Fibroblast of skin of abdomen (primary cell): ENCODE results near the gene MTHFS.
A peak's percentile ranks its signal among the peaks of the same experiment; 100 is the strongest.
"Not testable (repeated sequence)": the region's sequence is repeated elsewhere in the genome, so short reads cannot be mapped to it uniquely, and the experiment has no call there.

Experiments
- DNase-seq: peaks from one replicate; pipeline ENCODE4 v3.0.0-alpha.2; 2013

The MTHFS gene

GRCh38 chr15:79915776-79916501 lies 19.1 kb upstream of the MTHFS start:
- not testable (repeated sequence) for DNase-seq

DNA sequence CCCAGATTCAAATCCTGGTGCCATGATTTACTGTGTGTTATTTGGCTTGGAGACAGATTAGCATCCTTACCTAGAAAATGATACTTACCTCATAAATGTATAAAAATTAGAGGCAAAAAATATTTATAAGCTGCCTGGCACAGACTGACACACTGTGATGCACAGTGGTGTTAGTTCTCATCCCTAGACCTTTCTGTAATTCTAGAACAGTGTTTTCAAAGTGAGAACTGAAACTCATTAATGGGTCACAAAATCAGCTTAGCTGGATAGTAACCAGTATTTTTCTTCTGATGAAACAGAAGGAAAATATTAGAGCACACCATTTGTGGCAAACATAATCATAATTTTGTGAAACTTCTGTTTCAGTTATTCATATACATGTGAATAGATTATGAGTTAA lies 17.9 kb upstream of the MTHFS start:
- no peak for DNase-seq

DNA sequence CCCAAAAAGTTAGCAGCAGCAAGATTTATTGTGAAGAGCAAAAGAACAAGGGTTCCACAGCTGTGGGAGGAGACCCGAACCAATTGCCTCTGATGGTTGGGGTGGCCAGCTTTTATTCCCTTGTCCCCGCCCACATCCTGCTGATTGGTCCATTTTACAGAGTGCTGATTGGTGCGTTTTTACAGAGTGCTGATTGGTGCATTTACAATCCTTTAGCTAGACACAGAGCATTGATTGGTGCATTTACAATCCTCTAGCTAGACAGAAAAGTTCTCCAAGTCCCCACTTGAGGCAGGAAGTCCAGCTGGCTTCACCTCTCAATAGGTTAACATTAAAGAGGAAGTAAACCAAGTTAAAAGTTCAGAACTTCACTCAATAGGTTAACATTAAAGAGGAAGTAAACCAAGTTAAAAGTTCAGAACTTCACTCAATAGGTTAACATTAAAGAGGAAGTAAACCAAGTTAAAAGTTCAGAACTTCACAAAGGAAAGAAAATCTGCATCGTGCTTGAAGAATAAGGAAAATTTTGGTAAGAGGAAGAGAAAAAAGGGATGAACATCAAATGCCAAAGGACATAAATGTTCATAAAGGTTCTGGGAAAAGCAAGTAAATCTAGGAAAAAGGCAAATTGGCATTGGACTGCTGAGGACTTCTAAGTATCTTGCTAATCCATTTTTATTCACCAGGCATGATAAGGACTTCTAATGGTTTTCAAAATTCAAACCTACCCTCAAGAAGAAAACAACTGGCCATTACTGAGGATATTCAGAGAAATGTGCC lies 12.9 kb upstream of the MTHFS start:
- DNase-seq, result not testable (repeated sequence)

DNA sequence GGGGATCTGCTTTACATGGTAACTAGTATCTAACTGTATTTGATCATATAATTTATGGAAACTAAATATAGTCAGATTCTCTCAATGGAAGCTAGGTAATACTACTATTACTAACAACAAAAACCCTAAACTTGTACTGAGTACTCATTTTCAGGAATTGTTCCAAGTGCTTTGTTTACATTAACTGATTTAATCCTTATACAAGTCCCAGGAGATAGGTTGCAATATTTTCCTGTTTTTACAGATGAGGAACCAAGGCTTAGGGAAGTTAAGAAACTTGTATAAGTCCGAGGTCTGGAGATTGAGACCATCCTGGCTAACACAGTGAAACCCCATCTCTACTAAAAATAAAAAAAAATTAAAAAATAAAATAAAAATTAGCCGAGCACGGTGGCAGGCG lies 7.5 kb upstream of the MTHFS start:
- DNase-seq, result no peak

DNA sequence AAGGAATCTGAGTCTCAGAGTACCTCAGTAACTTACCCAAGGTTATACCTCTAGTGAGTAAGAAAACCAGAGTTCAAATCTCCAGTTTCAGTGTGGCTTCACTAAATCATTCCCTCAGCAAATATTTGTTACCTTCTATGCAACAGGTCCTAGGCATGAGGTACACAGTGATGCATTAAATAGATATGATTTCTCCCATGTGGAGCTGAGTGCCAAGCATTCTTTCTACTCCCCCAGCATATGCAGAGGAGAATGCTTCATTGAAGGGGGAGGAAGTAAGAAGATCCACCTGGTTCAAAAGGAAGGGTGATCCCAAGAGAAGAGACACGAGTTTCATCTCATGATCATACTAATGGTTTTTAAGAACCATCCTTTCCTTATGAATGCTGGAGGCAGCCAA lies 6.8 kb upstream of the MTHFS start:
- no peak for DNase-seq

- DNase-seq, result no peak
Observed at GRCh38 chr15:79903144-79903543, 6.3 kb upstream of the MTHFS start.

DNA sequence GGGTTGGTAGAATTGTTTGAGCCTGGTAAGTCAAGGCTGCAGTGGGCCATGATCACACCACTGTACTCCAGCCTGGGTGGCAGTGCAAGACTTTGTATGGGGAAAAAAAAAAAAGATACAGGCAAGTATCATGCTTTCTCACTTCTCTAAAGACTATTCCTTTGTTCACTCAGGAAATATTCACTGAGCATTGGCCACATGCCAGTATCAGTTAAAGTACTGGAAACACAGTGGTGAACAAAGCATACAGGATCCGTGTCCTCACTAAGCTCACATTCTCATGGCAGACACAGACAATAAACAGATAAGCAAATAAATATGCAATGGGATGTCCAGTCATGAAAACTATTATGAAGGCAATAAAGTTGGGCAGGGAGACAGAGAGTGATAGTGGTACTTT lies 5.1 kb upstream of the MTHFS start:
- DNase-seq, result no peak

DNA sequence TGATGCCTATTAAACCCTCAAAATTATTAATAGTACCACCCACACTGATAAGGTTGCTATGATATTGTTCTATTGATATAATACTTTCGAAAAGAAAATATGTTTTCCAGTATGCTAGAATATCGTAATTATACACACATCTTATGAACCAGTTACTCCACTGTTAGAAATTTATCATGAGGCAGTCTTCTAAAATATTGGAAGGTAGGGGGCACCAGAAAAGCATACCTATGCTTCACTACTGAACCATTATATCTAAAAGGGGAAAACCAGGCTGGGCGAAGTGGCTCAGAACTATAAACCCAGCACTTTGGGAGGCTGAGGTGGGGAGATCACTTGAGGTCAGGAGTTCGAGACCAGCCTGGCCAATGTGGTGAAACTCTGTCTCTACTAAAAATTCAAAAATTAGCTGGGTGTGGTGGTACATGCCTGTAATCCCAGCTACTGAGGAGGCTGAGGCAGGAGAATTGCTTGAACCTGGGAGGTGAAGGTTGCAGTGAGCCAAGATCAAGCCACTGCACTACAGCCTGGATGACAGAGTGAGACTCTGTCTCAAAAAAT lies 4.1 kb upstream of the MTHFS start:
- DNase-seq, result not testable (repeated sequence)

GRCh38 chr15:79900087-79900486 lies 3.3 kb upstream of the MTHFS start:
- DNase-seq, result no peak

- not testable (repeated sequence) for DNase-seq
Observed at GRCh38 chr15:79898786-79899185, 2.0 kb upstream of the MTHFS start.

DNA sequence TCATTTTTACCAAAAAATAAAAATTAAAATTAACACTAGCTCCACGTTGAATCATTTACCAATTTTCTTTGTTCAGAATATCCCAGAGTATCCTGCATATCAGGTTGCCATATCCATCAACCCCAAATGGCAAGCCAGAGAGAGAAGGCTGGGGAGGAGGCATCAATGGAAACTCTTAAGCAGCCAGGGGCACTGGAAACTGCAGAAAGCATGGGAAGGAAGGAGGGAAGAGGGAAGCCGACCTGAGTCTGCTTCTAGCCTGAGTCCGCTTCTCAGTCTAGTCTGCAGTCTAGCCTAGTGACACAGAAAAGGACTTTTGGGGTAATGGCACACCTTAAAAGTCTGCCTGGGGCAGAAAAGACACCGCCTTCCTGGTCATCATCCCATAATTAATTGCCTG lies 1.6 kb upstream of the MTHFS start:
- no peak for DNase-seq

DNA sequence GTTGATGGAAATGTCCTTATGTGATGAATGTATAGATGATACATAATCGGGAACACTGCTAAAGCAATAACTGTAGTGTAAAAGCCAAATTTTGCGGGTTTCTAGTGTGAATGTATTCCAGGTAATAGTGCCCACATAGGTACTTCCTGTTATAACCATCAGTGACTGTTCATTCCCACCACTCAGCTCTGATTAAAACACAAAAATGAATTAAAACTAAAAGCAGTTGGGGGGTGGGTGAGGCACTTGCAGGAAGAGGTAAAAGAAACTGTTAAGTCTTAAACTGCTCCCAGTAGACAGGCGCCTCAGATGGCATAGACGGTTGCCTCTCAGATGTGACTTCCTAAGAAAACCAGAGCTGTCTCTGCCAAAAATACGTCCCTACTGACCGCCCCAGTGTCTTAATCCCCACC lies 893 bp upstream of the MTHFS start:
- no peak for DNase-seq

GRCh38 chr15:79897380-79897678 lies 515 bp upstream of the MTHFS start:
- no peak for DNase-seq

DNA sequence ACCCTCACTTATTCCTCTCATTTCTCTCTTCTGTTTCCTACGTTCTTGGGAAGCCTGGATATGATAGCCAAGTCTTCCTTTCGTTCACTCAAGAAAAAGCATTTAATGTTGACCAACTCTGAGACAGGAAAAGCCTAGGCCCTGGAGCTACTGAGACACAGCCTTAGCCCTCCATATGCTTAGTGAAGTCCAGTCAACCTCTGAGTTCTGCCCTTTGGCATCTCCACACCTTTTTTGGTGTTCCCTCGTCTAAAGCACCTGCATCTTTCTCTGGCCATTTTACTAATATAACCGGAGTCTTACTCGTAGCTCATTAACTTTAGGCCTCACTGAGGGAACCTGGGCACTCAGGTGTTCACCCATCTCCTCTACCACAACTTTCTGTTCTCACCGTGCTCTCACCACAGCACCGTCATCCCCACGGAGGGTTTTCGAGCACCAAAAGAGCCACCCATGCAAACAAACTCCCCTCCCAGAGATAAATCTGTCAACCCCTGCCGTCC lies 632 bp downstream of the MTHFS start:
- no peak for DNase-seq

DNA sequence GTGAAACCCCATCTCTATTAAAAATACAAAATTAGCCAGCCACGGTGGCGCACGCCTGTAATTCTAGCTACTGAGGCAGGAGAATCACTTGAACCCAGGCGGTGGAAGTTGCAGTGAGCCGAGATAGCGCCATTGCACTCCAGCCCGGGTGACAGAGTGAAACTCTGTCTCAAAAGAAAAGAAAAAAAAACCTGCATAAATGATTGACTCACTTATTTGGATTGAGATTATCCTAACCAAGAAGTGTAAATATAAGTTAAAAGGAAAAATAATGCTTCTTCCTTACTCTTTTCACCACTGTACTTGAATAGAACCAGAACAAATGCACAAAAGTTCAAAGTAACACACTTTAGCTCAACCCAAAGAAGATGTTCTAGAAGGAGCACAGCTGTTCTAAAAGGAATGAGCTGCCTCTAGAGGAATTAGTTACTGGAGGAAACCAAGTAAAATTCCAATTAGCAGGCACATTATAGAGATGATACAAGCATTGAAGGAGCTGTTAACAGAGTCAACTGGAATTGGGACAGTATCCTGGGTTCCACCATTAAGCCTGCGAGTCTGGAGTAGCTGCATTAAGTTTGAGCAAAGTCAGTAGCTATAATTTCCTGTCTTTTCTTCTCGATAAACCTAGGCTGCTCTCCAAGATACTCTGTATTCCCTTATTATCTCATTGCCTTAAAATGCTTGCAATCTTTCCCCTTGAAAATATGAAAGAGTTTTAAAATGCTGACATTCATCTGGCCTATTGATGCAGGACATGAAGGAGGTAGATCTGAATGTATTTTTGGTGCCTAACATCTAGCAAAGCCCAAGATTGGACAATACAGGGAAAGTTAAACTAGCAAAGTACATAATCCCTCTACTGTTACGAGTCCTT lies 9.5 kb downstream of the MTHFS start:
- peak; percentile 20 for DNase-seq

- DNase-seq, result no peak
Observed at GRCh38 chr15:79886124-79886523, 10.7 kb downstream of the MTHFS start.

DNA sequence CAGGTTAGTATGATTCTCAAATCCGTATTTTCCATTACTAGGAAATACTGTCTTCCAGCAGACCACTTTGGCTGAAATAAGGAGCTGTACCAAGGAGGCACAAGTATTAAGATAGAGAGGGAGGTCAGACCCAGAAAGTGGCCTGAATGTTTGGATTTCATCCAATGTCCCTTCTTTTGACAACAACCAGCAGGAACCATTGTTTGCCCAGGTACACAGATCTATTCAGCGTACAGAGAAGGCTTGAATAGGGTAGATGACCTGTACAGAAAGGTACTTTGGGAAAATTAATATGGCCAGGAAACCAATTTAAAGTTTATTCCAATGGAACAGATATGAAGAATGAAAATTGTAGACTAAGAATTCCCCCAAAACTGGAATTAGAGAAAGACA lies 12.6 kb downstream of the MTHFS start:
- DNase-seq, result no peak

DNA sequence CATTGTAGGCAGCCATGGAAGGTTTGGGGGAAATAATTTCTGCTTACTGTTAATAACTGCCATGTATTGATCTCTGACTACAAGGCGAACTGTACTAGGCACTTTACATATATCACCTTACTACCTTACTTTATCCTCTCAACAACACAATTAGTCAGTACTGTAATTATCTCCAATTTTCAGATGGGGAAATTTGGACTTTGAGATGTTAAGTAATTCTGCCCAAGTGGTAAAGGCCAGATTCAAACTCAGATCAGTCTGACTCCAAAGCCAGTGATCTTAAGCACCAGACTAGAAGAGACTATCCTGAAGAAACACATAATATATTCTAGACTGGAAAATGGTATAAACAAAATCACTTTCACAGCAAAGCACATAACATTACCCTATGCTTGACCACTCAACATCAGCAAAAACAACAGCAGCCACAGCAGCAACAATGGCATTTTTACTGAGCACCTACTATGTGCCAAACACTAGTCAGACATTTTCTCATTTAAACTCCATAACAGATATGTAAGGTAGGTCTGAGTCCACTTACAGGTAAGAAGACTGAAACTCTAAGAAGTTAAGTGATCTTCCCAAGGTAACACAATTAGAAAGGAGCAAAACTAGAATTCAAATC lies 13.1 kb downstream of the MTHFS start:
- DNase-seq, result no peak

DNA sequence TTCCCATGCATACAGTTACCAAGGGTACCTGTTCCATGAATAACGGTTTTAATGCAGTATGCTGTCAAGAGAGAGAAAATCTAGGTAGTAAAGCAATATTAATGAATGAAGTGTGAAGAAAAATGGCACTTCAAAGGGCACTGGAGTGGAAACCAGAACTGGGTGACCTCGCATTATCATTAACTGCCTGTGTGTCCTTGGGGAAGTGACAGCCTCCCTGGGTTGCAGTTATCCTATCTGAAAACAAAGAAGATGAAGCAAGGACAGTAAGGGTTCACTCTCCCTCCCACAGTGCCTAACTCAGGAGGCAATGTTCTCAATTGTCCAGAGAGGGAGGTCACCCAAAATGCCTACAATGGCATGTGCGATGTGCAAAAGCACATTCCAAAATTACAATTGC lies 15.1 kb downstream of the MTHFS start:
- no peak for DNase-seq

DNA sequence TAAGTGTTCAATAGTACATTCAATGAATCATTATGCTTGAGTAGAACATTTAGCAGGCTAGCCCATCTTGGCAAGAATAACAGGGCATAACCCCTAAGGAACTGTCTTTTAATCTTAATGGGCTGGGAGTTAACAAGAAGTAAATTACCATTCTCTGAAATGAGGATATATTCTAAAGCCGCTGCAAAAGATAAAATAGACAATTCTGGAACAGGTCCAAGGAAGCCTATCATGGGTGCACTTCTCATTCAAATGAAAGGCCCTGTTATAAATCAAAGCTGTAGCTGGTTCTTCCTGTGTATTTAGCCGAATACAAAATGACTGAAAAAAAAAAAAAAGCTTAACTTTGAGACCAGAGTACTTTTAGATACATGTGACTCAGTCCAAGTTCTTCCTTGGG lies 15.6 kb downstream of the MTHFS start:
- DNase-seq, result no peak

GRCh38 chr15:79878078-79878705 lies 18.6 kb downstream of the MTHFS start:
- DNase-seq, result no peak

GRCh38 chr15:79875213-79875612 lies 21.6 kb downstream of the MTHFS start:
- DNase-seq, result no peak
